Measurements from ENCODE around the gene UBE2G1.
"Not testable (repeated sequence)": the region's sequence is repeated elsewhere in the genome, so short reads cannot be mapped to it uniquely, and the experiment has no call there.

The UBE2G1 gene, protein sequence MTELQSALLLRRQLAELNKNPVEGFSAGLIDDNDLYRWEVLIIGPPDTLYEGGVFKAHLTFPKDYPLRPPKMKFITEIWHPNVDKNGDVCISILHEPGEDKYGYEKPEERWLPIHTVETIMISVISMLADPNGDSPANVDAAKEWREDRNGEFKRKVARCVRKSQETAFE

DNA sequence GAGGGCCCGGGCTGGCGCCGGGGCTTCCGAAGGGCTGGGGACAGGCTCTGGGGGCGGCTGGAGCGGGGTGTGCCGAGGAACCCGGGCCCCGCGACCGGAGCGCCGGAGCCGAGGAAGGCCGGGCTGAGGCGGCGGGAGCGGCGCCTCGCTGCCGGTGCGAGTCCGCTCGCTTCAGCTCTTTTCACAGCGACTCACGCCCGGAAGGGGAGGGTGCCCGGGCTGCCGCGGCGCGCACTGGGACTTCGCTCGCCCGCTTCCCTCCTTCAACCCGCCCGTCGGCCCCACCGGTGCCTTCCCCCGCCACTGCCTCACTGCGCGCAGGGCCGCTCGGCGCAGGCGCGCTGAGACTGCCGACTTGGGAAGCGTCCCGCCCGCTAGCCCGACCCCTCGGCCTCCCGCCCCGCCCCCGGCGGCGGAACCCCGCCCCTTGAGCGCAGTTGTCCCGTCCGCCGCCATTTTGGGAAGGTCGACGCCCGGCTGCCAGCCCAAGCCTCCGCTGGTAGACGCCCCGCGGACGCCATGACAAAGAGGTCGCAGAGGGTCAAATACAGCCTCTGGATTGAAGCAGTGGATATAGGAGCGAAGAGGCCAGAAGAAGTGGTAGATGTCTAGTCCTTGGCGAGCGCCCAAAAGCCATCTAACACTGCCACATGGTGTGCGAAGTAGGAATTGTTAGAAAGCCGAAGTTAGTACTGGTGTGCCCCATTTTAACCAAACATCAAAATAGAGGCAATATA, at the start of gene UBE2G1:
Gene UBE2G1, minus strand, starts transcription at position 349 of the 737 bp plus-strand sequence. CDS start 359 bp downstream, outside the sequence.
- peak; percentile 94 for DNase-seq

DNA sequence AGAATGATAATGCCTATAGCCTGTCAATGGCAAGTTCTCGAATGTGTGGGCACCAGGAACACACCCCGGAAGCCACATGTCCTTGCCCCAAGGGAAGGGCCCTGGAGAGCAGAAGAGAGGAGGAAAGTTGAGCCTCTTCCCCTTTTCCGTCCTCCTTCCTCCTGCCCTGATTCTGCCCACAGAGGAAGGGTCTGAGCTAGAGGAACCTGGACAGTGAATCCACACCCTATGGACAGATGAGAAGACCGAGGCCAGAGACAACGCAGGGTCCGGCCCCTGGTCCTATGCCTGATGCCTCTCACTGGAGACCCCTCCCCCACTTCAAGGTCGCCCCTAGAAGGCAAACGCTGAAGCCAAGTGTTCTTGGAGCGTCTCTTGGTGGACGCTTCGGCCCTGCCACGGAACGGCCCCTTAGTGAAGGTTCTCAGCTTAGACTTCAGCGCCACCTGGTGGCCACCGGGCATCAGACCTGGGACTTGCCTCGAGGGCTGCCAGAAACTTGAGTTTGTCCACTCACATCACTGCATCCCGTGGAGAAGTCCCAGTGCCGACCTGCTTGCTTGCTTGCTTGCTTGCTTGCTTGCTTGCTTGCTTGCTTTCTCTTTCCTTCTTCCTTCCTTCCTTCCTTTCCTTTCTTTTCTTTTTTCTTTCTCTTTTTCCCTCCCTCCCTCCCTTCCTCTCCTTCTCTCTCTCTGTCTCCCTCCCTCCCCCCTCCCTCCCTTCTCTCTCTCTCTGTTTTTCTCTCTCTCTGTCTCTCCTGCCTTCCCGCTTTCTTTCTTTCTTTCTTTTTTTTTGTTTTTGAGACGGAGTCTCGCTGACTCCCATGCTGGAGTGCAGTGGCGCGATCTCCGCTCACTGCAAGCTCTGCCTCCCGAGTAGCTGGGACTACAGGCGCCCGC, 46.7 kb upstream of the UBE2G1 start:
- DNase-seq, result peak; percentile 68

DNA sequence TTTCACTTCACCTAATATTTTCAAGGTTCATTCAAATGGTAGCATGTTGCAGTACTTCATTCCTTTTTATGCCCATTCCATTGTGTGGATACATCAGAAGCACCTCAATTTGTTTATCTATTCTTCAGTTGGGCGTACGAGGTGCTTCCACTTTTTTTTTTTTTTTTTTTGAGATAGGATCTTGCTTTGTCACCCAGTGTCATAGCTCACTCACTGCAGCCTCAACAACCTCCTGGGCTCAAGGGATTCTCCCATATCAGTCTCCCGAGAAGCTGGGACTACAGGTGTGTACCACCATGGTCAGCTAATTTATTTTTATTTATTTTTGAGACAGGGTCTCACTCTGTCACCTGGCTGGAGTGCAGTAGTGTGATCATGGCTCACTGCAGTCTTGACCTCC, 44.7 kb upstream of the UBE2G1 start:
- no peak for DNase-seq

DNA sequence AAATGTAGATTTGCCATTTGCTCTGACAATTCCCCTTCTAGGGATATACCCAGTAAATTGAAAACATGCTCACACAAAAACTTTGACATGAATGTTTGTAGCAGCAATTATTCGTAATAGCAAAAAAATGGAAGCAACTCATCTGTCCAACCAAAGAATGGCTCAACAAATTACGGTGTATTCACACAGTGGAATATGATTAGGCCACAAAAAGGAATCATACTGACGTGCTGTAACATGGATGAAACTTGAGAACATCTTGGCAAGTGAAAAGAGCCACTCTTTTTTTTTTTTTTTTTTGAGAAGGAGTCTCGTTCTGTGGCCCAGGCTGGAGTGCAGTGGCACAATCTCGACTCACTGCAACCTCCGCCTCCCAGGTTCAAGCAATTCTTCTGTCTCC, 43.2 kb upstream of the UBE2G1 start:
- no peak for DNase-seq

DNA sequence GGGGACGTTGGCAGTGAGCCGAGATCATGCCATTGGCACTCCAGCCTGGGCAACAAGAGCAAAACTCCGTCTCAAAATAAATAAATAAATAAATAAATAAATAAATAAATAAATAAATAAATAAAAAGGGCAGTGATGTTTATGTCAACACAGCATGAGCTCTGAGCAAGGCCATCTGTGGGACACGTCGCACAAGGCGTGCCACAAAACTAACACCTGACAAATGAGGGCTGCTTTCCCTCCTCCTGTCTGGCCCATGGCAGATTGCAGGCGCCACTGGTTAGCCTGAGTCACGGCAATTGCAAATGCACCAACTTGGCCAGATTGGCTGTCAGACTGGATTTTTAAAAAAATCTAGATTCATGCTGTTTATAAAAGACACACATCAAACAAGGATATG, 41.4 kb upstream of the UBE2G1 start:
- no peak for DNase-seq

DNA sequence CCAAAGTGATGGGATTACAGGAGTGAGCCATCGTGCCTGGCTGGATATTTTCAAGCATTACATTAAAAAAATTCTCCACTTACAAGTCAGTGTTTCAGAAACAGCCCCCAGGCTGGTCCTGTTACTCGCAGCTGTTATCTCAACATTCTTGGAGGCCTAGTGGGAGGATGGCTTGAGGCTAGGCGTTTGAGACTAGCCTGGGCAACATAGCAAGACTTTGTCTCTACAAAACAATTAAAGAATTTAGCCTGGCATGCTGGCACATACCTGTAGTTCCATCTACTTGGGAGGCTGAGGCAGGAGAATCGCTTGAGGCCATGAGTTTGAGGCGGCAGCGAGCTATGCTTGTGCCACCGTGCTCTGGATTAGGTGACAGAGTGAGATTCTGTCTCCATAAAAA, 40.7 kb upstream of the UBE2G1 start:
- DNase-seq, result no peak

DNA sequence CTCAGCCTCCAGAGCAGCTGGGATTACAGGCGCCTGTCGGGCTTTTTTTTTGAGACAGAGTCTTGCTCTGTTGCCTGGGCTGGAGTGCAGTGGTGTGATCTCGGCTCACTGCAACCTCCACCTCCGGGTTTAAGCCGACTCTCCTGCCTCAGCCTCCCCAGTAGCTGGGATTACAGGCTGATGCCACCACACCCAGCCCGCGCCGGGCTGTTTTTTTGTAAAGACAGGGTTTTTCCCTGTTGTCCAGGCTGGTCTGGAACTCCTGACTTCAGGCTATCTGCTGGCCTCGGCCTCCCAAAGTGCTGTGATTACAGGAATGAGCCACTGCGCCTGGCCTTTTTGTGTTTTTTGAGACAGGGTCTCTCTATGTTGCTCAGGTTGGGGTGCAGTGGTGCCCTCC, 39.9 kb upstream of the UBE2G1 start:
- no peak for DNase-seq

DNA sequence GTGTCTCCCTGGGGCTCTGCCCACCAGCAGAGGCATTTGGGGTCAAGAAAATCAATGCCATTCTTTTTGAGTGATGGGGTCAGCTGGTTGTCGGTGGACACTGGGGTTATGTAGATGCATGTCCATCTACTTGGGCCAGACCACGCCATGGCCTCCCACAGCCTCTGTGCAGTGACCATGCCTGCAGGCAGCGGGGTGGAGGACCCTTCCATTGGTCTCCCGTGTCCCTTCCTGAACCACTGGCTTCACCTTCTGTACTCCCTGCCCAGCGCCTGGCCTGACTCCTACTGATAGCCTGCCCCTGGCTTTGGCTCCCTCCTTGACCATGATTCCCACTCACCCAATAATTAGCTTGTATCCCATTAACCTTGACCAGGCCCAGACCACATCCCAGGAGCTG, 39.2 kb upstream of the UBE2G1 start:
- DNase-seq, result no peak

DNA sequence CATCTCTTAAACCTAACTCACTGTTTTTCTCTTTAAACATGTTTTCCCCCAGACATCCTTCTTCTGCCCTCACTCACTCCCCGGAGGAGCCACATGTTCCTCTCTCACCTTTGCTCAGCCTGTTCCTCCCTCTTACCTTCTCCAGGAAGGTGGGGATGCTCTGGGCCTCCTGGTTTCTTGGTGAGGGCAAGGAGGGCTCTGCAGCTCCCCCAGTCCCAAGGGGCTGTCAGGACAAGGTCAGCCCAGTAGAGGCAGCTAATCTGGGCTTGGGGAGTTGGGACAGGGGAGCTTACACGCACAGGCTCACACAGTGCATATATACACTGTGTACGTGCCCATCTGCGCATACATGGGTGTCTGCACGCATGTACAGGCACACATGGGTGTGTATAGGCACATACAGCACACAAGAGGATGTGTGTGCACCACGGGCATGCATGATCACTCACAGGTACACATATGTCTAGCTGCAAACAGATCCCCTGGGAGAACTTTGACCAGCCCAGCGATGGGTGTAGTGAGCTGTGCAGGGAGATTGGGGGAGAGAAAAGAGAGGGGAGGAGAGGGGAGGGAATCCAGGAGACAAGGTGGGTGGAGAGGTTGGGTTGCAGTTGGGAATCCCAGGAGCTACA, 38.7 kb upstream of the UBE2G1 start:
- DNase-seq, result no peak

DNA sequence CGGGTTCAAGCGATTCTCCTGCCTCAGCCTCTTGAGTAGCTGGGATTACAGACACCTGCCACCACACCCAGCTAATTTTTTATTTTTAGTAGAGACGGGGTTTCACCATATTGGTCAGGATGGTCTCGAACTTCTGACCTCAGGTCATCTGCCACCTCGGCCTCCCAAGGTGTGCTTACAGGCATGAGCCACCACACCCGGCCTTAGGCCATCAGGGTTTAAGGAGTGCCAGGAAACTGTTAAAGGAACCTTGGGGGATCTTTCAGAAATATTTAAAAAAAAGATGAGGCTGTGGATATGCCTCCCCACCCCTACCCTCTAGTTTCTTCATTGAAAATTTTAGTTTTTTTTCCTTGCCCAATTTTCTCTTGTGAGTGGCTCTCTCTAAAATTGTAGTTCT, 31.4 kb upstream of the UBE2G1 start:
- no peak for DNase-seq

DNA sequence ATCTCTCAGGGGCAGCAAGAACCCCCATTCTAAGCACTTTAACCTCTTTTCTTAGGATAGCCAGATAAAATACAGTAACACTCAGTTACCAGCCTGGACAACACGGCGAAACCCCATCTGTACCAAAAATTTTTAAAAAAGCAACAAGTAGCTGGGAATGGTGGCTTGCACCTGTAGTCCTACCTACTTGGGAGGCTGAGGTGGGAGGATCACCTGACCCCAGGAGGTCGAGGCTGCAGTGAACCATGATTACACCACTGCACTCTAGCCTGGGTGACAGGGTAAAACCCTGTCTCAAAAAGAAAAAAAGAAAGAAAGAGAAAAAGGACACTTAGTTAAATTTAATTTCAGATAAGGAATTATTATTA, 28.6 kb upstream of the UBE2G1 start:
- DNase-seq, result no peak

DNA sequence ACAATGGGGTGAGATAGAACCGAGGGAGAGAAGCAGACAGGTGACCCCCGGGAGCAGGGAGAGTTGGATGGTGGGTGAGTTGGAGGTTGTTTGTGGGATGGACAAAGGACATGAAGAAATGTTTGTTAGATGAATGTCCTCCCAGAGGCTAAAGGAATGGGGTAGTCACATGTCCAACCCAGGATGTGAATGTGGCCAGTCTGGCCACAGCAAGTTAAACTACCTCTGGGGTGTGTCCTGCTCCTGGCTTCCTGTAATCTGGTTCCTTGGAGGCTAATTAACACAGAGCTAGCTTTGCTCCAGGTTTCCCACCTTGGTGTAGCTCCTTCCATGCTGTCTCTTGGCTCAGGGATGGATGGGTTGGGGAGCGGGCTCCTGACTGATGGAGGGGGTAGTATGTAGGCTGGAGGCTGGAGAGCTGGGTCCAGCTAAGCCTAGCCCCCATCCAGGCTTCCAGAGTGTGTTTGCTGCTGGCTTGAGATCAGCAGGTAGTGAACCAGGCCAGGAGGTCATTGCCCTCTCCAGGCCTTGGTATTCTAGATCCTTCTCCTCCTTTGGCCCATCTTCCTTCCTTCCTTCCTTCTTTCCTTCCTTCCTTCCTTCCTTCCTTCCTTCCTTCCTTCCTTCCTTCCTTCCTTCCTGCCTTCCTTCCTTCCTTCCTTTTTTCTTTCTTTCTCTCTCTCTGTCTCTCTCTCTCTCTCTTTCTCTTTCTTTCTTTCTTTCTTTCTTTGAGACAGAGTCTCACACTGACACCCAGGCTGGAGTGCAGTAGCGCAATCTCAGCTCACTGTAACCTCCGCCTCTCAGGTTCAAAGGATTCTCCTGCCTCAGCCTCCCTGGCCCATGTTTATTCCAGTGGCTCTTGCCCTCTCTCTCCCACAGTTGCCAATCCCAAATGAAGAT, 28.0 kb upstream of the UBE2G1 start:
- DNase-seq, result no peak

DNA sequence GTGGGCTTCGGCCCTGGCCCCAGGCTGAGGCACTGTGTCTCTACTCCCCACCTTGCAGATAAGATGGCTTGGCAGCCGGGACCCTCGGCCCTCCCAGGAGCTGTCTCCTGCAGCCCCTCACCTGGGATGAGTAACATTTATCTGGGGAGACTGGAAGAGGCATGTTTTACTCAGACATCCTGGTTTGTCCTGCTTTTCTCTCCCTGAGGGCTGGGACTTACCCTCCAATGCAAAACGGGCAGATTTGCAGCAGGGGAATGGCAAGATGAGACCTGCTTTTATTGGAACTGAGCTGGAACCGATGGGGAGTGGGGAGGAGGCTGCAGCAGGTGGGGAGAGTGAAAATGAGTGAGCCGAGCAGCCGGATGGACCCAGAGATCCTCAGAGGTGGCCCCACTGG, 27.3 kb upstream of the UBE2G1 start:
- DNase-seq, result no peak

DNA sequence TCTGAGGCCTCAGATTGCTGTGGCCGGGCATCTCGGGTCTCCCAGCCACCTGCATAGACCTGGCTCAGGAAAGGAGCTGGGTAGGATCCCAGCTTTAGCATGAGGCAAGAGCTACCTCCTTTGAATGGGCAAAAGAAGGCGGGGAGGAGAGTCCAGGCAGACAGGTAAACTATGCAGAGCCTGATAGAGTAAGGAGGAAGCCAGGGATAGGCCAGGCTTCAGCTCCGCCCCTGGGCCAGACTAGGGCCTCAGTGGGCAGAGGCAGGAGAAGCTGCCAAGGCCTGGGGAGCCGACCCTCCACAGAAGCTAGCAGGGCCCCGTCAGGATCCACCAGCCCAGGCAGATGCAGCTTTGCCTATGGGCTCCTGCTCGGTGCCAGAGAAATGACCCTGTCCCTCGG, 22.6 kb upstream of the UBE2G1 start:
- no peak for DNase-seq

DNA sequence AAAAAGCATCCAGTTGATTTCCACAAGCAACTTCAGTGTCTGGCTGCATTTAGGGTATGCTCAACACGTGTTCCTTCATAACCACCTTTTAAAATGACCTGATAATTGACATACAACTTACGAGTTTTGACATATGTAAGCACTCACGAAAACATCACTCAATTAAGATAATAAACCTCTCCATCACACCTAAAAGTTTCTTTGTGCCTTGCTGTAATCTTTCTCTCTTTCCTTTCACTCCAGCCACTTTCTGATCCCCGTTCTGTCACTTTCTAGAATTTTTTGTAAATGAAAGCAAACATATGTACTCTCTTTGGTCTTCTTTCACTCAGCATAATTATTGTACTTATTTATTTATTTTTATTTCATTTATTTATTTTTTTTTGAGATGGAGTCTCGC, 20.7 kb upstream of the UBE2G1 start:
- DNase-seq, result no peak

DNA sequence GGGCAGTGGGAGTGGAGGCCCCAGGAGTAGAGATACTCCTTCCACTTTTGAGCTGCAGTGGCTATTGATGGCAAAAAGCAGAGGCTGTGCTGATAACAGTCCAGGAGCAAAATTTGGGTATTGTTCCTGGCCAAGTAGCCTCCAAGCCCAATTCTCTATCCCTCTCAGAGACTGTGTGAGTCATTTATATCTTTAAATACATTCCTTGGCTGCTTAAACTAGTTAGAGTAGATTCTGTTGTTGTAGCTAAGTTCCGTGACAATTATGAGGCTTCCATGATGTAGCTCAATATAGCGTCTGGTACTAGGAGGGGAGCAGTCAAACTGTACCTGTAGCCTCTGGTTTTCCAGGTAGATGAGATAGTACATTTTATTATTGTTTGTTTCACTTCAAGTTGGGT, 19.9 kb upstream of the UBE2G1 start:
- peak; percentile 23 for DNase-seq

DNA sequence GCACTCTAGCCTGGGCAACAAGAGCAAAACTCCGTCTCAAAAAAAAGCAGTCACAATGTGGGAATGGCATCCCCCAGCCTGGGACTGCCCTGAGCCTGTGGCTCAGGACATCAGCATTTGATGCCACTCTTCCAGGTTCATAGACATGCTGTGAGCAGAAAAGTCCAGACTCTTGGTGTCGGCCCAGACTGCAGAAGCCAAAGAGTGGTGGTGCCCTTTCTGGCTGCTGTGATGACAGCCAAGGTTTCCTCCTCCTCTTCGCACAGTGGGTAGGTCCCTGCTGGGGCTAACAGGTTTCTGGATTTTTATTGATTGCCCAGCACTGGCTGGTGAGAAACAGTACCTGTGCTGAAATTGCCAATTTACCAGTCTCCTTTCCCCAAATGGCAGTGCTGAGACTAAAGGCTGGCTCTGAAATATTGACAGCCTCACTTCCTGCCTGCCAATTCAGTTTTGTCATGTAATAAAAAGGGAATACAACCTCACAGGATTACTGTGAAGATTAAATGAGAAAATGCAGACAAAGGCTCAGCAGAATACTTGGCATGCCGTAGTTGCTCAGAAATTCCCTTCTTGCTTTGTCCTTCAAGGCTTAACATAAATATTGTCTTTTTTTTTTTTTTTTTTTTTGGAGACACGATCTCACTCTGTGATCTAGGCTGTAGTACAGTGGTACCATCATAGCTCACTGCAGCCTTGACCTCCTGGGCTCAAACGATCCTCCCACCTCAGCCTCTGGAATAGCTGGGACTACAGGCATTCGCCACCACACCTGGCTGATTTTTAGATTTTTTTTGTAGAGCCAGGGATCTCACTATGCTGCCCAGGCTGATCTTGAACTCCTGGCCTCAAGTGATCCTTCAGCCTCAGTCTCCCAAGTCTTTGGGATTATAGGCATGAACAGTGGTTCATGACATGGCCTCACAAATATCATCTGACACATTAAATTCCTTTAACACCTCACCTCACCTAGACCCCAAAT, 15.5 kb upstream of the UBE2G1 start:
- no peak for DNase-seq

DNA sequence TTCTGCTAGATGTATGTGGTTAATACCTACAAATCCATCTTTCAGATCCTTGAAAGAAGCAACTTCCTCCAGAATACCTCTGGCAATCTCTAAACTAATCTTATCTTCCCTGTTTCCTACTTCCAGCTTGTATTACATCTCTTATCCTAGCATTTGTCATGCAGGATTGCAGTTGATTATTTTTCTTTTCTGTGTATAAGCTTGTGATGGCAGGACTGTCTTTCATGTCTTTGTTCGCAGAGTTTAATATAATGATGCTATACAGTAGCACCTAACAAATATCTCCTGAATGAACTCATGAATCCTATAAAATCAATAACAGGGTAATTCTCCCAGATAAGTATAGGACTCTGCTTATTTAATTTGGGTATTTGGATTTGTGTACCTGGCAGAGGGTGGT, 12.2 kb upstream of the UBE2G1 start:
- no peak for DNase-seq

DNA sequence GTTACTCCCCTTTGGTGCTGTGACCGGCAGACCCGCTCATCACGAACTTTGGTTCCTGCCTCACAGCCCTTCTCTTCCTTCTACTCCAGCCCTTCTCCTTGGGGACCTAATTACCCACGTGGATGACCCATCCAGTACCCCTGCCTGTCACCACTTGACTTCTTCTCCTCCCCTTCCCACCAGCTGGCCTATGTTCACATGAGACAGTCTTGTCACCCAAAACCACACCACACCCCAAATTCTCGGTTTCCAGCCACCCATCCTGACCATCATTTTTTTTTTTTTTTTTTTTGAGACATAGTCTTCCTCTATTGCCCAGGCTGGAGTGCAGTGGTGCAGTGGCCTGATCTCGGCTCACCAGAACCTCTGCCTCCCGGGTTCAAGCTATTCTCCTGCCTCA, 10.8 kb upstream of the UBE2G1 start:
- not testable (repeated sequence) for DNase-seq

DNA sequence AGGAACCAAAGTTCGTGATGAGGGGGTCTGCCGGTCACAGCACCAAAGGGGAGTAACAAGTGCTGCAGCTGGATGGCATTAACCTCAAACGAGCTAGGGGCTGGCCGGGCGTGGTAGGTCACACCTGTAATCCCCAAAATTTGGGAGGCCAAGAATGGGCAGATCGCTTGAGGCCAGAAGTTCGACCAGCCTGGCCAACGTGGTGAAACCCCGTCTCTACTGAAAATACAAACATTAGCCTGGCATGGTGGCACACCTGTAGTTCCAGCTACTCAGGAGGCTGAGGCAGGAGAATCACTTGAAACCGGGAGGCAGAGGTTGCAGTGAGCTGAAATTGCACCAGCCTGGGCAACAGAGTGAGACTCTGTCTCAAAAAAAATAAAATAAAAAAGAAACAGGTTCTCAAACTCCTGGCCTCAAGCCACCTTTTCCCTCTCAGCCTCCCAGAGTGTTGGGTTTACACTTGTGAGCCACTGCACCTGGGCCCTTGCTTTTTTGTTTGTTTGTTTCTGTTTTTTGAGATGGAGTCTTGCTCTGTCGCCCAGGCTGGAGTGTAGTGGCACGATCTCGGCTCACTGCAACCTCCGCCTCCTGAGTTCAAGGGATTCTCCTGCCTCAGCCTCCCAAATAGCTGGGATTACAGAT, 9.4 kb upstream of the UBE2G1 start:
- DNase-seq, result not testable (repeated sequence)
